HL-60/S4 treated with phorbol 12-myristate 13-acetate at 8.2 ng/mL for 4 days and 3 days (cell line): ENCODE measurements around the gene PCYT1B.
"Not testable (repeated sequence)": the region's sequence is repeated elsewhere in the genome, so short reads cannot be mapped to it uniquely, and the experiment has no call there.

Experiments
- in situ Hi-C: fragments of 300-500 bp; cut with MboI; formaldehyde crosslinking; loops from 2 replicates; pipeline ENCODE4 v1.15.0; 2022; ENCODE audit warnings: low sequenced_read_pairs

PCYT1B gene

GRCh38 chrX:24646745-24647182, 383 bp downstream of the PCYT1B start:
- in situ Hi-C loops: no loop called here

- in situ Hi-C loops: no loop called here
Observed at GRCh38 chrX:24646006-24646405, 1.1 kb downstream of the PCYT1B start.

GRCh38 chrX:24643116-24643515, 4.0 kb downstream of the PCYT1B start:
- in situ Hi-C loops: no loop called here

- in situ Hi-C loops: no loop called here
Observed at GRCh38 chrX:24629701-24630100, 17.4 kb downstream of the PCYT1B start.

GRCh38 chrX:24619647-24620046, 27.5 kb downstream of the PCYT1B start:
- in situ Hi-C loops: no loop called here

- in situ Hi-C loops: no loop called here
Observed at GRCh38 chrX:24610516-24610915, 36.6 kb downstream of the PCYT1B start.

- in situ Hi-C loops: no loop called here
Observed at GRCh38 chrX:24607616-24608015, 39.5 kb downstream of the PCYT1B start.

GRCh38 chrX:24605941-24606340, 41.2 kb downstream of the PCYT1B start:
- in situ Hi-C loops: not testable (repeated sequence)

- in situ Hi-C loops: no loop called here
Observed at GRCh38 chrX:24603191-24603590, 44.0 kb downstream of the PCYT1B start.

- in situ Hi-C loops: no loop called here
Observed at GRCh38 chrX:24601858-24602257, 45.3 kb downstream of the PCYT1B start.

GRCh38 chrX:24594501-24594900, 52.6 kb downstream of the PCYT1B start:
- in situ Hi-C loops: no loop called here

GRCh38 chrX:24590111-24590510, 57.0 kb downstream of the PCYT1B start:
- in situ Hi-C loops: no loop called here

- in situ Hi-C loops: no loop called here
Observed at GRCh38 chrX:24577091-24577490, 70.1 kb downstream of the PCYT1B start.

- in situ Hi-C loops: no loop called here
Observed at GRCh38 chrX:24575496-24575895, 71.7 kb downstream of the PCYT1B start.

- in situ Hi-C loops: no loop called here
Observed at GRCh38 chrX:24574743-24575142, 72.4 kb downstream of the PCYT1B start.

GRCh38 chrX:24567169-24567568, 80.0 kb downstream of the PCYT1B start:
- in situ Hi-C loops: no loop called here

- in situ Hi-C loops: no loop called here
Observed at GRCh38 chrX:24566240-24566639, 80.9 kb downstream of the PCYT1B start.

- in situ Hi-C loops: no loop called here
Observed at GRCh38 chrX:24563291-24564010, 83.7 kb downstream of the PCYT1B start.

- in situ Hi-C loops: no loop called here
Observed at GRCh38 chrX:24561121-24561520, 86.0 kb downstream of the PCYT1B start.

GRCh38 chrX:24553011-24553410, 94.1 kb downstream of the PCYT1B start:
- in situ Hi-C loops: no loop called here

- in situ Hi-C loops: no loop called here
Observed at GRCh38 chrX:24550166-24550565, 97.0 kb downstream of the PCYT1B start.

- in situ Hi-C loops: no loop called here
Observed at GRCh38 chrX:24547961-24548360, 99.2 kb downstream of the PCYT1B start.

GRCh38 chrX:24542756-24543155, 104.4 kb downstream of the PCYT1B start:
- in situ Hi-C loops: no loop called here
